BJ (cell line): ENCODE data around the gene KRT222. TPM values are rescaled to one million over a fixed set of nuclear protein-coding genes. Genes with fewer than 3 reads are reported as not detected.

Experiments
- CTCF ChIA-PET: fragments of 350-600 bp; formaldehyde crosslinking; extraction: SDS; loops from one replicate; lab custom pipeline; 2021; ENCODE audit warnings: antibody characterized with exemption, inconsistent platforms; lab: Yijun Ruan, JAX
- POLR2A ChIA-PET: fragments of 300-600 bp; sonication (Branson Sonifier 250); formaldehyde crosslinking; extraction: SDS; loops from one replicate; lab custom pipeline; 2021; ENCODE audit warnings: antibody characterized with exemption; lab: Charles Lee
- DNase-seq: peaks from one replicate; pipeline ENCODE4 v3.0.0-alpha.2; 2011; ENCODE audit warnings: low read depth
- H3K27me3 ChIP-seq: 2 replicates; pipeline ENCODE4 v1.6.0; 2011; ENCODE audit warnings: low read length; ENCODE audit not compliant: control insufficient read depth, insufficient read depth
- H3K36me3 ChIP-seq: 2 replicates; pipeline ENCODE4 v1.5.1; 2011; ENCODE audit warnings: low read length; ENCODE audit not compliant: control insufficient read depth, insufficient read depth
- H3K4me3 ChIP-seq: 2 replicates; pipeline ENCODE4 v1.5.1; 2011; ENCODE audit warnings: low read depth, mild to moderate bottlenecking, control low read depth, low read length
- polyA plus RNA-seq: library from polyadenylated mRNA; depleted of rRNA; stranded (reverse); fragments of >200 nt; gene quantifications from 2 replicates; pipeline ENCODE4 v1.2.3, GENCODE V29; 2011
- TF ChIP-seq, protein P1 (sequence below): IDR thresholded peaks from 2 replicates; pipeline ENCODE4 v1.5.1; 2011; ENCODE audit warnings: low read depth, mild to moderate bottlenecking, control low read depth, inconsistent platforms, low read length, moderate library complexity; ENCODE audit not compliant: insufficient read depth

Gene KRT222
- polyA plus RNA-seq, 1 experiment, result not detected

DNA sequence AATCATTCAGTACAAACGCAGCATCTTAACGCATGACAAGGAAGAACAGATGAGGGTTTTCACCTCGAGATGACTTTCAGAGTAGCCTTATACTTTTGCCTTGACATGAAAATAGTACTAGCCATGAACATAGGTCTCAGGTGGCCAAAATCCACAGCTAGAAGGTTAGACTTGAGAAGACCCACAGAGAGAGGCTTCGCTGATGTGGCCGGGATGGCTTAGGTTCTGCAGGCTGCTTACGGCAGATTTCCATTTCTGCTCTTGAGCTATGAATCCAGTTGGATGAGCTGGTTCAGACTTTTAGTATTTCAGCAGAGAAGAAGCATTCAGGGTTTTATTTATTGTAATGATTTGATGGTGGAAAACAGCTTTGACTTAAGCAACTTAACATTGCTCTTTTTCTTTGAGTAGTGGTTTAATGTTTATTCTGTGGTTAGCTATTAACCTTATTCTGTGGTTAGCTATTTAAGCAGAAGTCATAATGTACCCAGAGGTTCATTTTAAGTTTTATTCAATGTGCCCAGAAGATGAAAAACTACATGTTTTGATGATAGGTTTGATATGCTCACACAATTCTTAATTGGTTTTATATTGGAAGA lies 31.0 kb upstream of the KRT222 start:
- peaks cover 15% of the 10 kb centered on the region for H3K27me3 ChIP-seq
- TF ChIP-seq, protein P1, sequence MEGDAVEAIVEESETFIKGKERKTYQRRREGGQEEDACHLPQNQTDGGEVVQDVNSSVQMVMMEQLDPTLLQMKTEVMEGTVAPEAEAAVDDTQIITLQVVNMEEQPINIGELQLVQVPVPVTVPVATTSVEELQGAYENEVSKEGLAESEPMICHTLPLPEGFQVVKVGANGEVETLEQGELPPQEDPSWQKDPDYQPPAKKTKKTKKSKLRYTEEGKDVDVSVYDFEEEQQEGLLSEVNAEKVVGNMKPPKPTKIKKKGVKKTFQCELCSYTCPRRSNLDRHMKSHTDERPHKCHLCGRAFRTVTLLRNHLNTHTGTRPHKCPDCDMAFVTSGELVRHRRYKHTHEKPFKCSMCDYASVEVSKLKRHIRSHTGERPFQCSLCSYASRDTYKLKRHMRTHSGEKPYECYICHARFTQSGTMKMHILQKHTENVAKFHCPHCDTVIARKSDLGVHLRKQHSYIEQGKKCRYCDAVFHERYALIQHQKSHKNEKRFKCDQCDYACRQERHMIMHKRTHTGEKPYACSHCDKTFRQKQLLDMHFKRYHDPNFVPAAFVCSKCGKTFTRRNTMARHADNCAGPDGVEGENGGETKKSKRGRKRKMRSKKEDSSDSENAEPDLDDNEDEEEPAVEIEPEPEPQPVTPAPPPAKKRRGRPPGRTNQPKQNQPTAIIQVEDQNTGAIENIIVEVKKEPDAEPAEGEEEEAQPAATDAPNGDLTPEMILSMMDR, result no peak
- CTCF ChIA-PET, result no interaction called here
- H3K36me3 ChIP-seq, result no peaks in the 10 kb centered on the region
- no peak for DNase-seq
- H3K4me3 ChIP-seq, result no peak overlapping the region
- POLR2A ChIA-PET, result no interaction called here

DNA sequence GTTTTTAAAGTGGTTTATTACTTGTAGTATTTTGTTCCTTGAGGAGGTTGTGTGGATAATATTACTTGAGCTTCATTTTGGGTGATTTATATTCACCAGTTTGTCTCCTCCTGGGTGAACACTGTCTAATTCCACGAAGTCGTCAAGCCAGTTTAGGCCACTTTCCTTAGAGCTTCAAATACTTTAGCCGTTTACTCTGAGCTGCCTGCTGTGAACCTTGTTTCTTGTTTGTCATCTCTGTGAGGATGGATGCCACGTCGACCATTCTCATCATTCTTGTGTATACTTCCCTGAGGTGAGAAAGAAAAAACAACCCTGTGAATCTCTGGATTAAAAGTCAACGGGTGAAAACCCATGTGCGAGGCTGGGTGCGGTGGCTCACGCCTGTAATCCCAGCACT lies 29.6 kb upstream of the KRT222 start:
- DNase-seq, result no peak
- TF ChIP-seq, protein P1, result no peak
- POLR2A ChIA-PET, result no interaction called here
- no peaks in the 10 kb centered on the region for H3K36me3 ChIP-seq
- CTCF ChIA-PET, result interaction anchor here (1.4 to 1.6 kb wide), 2 partner anchors 15 to 23 kb away, joined by 3 to 7 read pairs; no protein-coding TSS in a partner anchor
- H3K27me3 ChIP-seq, result peaks cover 11% of the 10 kb centered on the region
- no peak overlapping the region for H3K4me3 ChIP-seq

DNA sequence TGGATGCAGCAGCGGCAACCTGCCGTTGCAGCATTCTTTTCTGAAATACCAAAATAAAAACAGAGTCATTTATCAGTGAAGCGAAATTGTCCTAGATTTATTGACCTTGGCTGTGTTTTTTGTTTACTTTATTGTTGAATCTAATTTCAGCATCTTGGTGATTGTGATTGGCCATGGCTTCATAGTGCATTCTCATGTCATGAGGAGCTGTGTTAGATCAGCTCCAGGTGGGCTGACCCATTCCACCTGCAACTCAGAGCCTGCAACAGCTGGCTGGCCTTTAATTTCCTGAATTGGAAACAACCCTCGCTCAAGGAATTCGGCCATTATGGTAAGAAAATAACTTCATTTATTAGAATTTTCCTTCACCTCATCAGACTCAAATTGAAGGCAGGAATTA lies 22.1 kb upstream of the KRT222 start:
- CTCF ChIA-PET, result no interaction called here
- DNase-seq, result no peak
- no peak overlapping the region for H3K4me3 ChIP-seq
- TF ChIP-seq, protein P1, result no peak
- H3K36me3 ChIP-seq, result no peaks in the 10 kb centered on the region
- POLR2A ChIA-PET, result no interaction called here
- peaks cover 9% of the 10 kb centered on the region for H3K27me3 ChIP-seq

DNA sequence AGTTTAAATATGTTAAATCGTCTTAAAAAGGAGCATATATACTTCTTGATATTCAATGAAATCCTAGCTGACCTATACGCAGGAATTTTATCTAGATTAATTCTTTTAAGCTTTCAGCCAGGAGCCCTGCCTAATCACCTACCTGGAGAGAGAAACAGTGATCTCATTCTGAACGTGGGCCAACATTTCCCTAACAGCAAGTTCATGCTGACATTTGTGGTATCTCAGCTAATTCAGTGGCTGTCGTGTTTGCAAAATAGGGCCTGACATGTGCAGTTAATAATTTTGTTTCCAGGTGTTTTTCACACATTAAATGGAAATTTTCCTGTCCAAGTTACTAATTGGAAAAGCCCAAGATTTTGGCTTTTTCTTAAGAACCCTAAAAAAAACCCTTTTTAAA lies 21.2 kb upstream of the KRT222 start:
- TF ChIP-seq, protein P1, result no peak
- Histone ChIP-seq H3K4me3 (no peak overlapping the region), H3K36me3 (no peaks in the 10 kb centered on the region), H3K27me3 (peaks cover 9% of the 10 kb centered on the region)
- ChIA-PET POLR2A (no interaction called here), CTCF (no interaction called here)
- DNase-seq, result no peak

DNA sequence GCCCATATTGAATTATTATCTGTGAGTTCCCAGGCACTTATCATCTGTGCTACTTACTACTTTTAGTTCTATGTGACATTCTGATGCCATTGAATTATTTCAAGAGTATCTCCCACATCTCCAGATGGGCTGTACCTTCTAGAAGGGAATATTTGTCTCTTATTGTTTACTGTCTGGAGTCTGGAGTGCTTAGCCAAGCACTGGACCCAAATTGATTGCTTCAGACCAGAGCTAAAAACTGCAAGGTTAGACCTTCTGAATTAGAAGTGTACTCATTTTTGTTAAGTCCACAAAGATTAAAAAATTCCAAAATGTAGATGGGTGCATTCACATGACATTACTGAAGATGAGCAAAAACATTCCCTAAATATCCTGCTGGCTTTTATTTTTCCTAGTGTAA lies 16.0 kb upstream of the KRT222 start:
- TF ChIP-seq, protein P1, result no peak
- POLR2A ChIA-PET, result no interaction called here

More for the DNA sequence above, 16.0 kb upstream of the KRT222 start:
- Histone ChIP-seq H3K27me3 (peaks cover 10% of the 10 kb centered on the region), H3K36me3 (no peaks in the 10 kb centered on the region), H3K4me3 (no peak overlapping the region)
- DNase-seq, result no peak
- CTCF ChIA-PET, result interaction anchor here (0.7 to 1.4 kb wide), 3 partner anchors 10 to 26 kb away, joined by 3 read pairs; no protein-coding TSS in a partner anchor
